ENCODE data around the gene FCAMR. TPM values are rescaled to one million over a fixed set of nuclear protein-coding genes. Genes with fewer than 3 reads are reported as not detected.

The FCAMR gene
- polyA plus RNA-seq, 3 donors, result not detected

DNA sequence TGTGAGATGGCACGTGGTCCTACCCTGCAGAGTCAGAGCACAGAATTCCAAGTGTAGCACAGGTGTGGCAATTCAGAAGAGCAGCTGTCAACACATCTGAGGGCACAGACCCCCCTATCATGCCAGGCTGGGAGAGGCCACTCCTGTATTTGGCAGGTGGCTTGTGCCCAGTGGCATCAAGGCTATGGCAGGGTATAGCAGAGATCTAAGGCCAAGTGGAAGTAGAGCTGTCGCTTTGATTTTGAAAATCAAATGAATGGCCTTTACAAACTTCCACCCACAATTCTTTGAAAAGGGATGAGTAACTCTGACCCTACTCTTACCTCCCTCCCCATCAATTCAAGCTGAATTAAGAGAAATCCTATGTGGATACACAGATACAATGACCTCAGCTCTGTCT is 48.9 kb upstream of the FCAMR start:
- H3K4me3 ChIP-seq (replicated peaks in 1 of 3; ENCODE audit: low read depth in 2 of 3, low read length in 3 of 3), result no peak overlapping the region
- H4K20me1 ChIP-seq (ENCODE audit: insufficient read depth, low read length), result no peaks in the 10 kb centered on the region
- peaks cover 10 to 13% of the 10 kb centered on the region in 2 donors for H3K4me1 ChIP-seq (ENCODE audit: control insufficient read depth in 1 of 2, insufficient read depth in 2 of 2, low read length in 2 of 2)
- 100% methylated on average over 1 of the region's 2 CpGs for WGBS (ENCODE audit: insufficient coverage)
- peaks cover 0 to 2% of the 10 kb centered on the region in 2 donors for H3K36me3 Mint-ChIP-seq
- no peaks in the 10 kb centered on the region for H3K79me2 ChIP-seq (ENCODE audit: insufficient read depth, low read length)
- H3K9me3 Mint-ChIP-seq, result peaks cover 0 to 2% (median 0%) of the 10 kb centered on the region in 7 donors
- H3K4me3 Mint-ChIP-seq, result no peak overlapping the region
- H3K27ac ChIP-seq (ENCODE audit: low read depth in 1 of 2, low read length in 2 of 2), result no peak overlapping the region
- H3K9ac ChIP-seq (ENCODE audit: insufficient read depth, low read length, poor library complexity, severe bottlenecking), result no peak overlapping the region
- H3K27me3 ChIP-seq (ENCODE audit: control insufficient read depth in 2 of 2, insufficient read depth in 2 of 2, low read length in 2 of 2), result no peaks in the 10 kb centered on the region
- H2AFZ ChIP-seq (ENCODE audit: insufficient read depth, low read depth, low read length, poor library complexity, severe bottlenecking), result no peak overlapping the region
- DNase-seq, result no peak
- H3K27me3 Mint-ChIP-seq (ENCODE audit: low read depth in 3 of 3), result no peaks in the 10 kb centered on the region
- no peaks in the 10 kb centered on the region for H3K9me3 ChIP-seq (replicated peaks in 1 of 2; ENCODE audit: control insufficient read depth in 1 of 2, insufficient read depth in 1 of 2, low read length in 2 of 2)
- intact Hi-C loops (cut with micrococcal nuclease), result no loop called here
- H3K4me1 Mint-ChIP-seq, result peaks cover 34% of the 10 kb centered on the region
- TF ChIP-seq, protein P1, sequence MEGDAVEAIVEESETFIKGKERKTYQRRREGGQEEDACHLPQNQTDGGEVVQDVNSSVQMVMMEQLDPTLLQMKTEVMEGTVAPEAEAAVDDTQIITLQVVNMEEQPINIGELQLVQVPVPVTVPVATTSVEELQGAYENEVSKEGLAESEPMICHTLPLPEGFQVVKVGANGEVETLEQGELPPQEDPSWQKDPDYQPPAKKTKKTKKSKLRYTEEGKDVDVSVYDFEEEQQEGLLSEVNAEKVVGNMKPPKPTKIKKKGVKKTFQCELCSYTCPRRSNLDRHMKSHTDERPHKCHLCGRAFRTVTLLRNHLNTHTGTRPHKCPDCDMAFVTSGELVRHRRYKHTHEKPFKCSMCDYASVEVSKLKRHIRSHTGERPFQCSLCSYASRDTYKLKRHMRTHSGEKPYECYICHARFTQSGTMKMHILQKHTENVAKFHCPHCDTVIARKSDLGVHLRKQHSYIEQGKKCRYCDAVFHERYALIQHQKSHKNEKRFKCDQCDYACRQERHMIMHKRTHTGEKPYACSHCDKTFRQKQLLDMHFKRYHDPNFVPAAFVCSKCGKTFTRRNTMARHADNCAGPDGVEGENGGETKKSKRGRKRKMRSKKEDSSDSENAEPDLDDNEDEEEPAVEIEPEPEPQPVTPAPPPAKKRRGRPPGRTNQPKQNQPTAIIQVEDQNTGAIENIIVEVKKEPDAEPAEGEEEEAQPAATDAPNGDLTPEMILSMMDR (IDR thresholded peaks at IDR 0.05), result no peak
- H3K4me2 ChIP-seq (replicated peaks; ENCODE audit: extremely low read depth, low read length, poor library complexity, severe bottlenecking), result no peak overlapping the region
- H3K27ac Mint-ChIP-seq, result no peak overlapping the region
- no peaks in the 10 kb centered on the region for H3K36me3 ChIP-seq (replicated peaks in 1 of 2; ENCODE audit: control insufficient read depth in 1 of 2, insufficient read depth in 2 of 2, low read length in 2 of 2)

GRCh38 chr1:207018707-207019106 is 48.4 kb upstream of the FCAMR start:
- no peaks in the 10 kb centered on the region for H3K79me2 ChIP-seq (ENCODE audit: insufficient read depth, low read length)
- no peaks in the 10 kb centered on the region for H3K36me3 ChIP-seq (replicated peaks in 1 of 2; ENCODE audit: control insufficient read depth in 1 of 2, insufficient read depth in 2 of 2, low read length in 2 of 2)
- TF ChIP-seq, protein P1 (IDR thresholded peaks at IDR 0.05), result no peak
- intact Hi-C loops (cut with micrococcal nuclease), result no loop called here
- no peaks in the 10 kb centered on the region for H3K27me3 ChIP-seq (ENCODE audit: control insufficient read depth in 2 of 2, insufficient read depth in 2 of 2, low read length in 2 of 2)
- Mint-ChIP-seq H3K36me3 (peaks cover 0 to 2% of the 10 kb centered on the region in 2 donors), H3K9me3 (peaks cover 0 to 2% (median 0%) of the 10 kb centered on the region in 7 donors), H3K27me3 (ENCODE audit: low read depth in 3 of 3) (no peaks in the 10 kb centered on the region), H3K4me3 (no peak overlapping the region), H3K4me1 (peaks cover 31% of the 10 kb centered on the region), H3K27ac (no peak overlapping the region)
- no peaks in the 10 kb centered on the region for H3K9me3 ChIP-seq (replicated peaks in 1 of 2; ENCODE audit: control insufficient read depth in 1 of 2, insufficient read depth in 1 of 2, low read length in 2 of 2)
- no peaks in the 10 kb centered on the region for H4K20me1 ChIP-seq (ENCODE audit: insufficient read depth, low read length)
- H2AFZ ChIP-seq (ENCODE audit: insufficient read depth, low read depth, low read length, poor library complexity, severe bottlenecking), result no peak overlapping the region
- WGBS (ENCODE audit: insufficient coverage), result 97% methylated on average over 3 of the region's 4 CpGs
- H3K27ac ChIP-seq (ENCODE audit: low read depth in 1 of 2, low read length in 2 of 2), result no peak overlapping the region
- no peak overlapping the region for H3K9ac ChIP-seq (ENCODE audit: insufficient read depth, low read length, poor library complexity, severe bottlenecking)
- H3K4me1 ChIP-seq (ENCODE audit: control insufficient read depth in 1 of 2, insufficient read depth in 2 of 2, low read length in 2 of 2), result peaks cover 6 to 9% of the 10 kb centered on the region in 2 donors
- no peak for DNase-seq
- H3K4me2 ChIP-seq (replicated peaks; ENCODE audit: extremely low read depth, low read length, poor library complexity, severe bottlenecking), result no peak overlapping the region
- no peak overlapping the region for H3K4me3 ChIP-seq (replicated peaks in 1 of 3; ENCODE audit: low read depth in 2 of 3, low read length in 3 of 3)

All from CD14-positive monocyte (primary cell).